Measurements from ENCODE around the gene METTL24.

The METTL24 gene

GRCh38 chr6:110329348-110329713 lies 28.8 kb downstream of the METTL24 start:
- Histone ChIP-seq H2BK5ac (ENCODE audit: low read depth, low read length, poor library complexity, severe bottlenecking) (no peak overlapping the region), H4K91ac (ENCODE audit: low read length) (peak overlapping the region; percentile 55), H3K27me3 (ENCODE audit: control insufficient read depth in 1 of 2, insufficient read depth in 1 of 2, low read length in 2 of 2) (peaks cover 0 to 2% of the 10 kb centered on the region in 2 experiments), H3K4ac (ENCODE audit: low read depth in 1 of 2, low read length in 2 of 2) (peak overlapping the region in 1 of 2 experiments; percentile 95), H3K18ac (ENCODE audit: low read depth in 1 of 2, low read length in 2 of 2) (peak overlapping the region; percentile 81 to 95), H2BK15ac (ENCODE audit: low read depth, poor library complexity, severe bottlenecking) (no peak overlapping the region), H3K9me3 (ENCODE audit: control insufficient read depth, low read length) (no peaks in the 10 kb centered on the region), H3K27ac (ENCODE audit: low read length, poor library complexity, severe bottlenecking) (no peak overlapping the region), H4K8ac (ENCODE audit: low read length) (peak overlapping the region; percentile 77), H2AFZ (ENCODE audit: low read depth, low read length) (peak overlapping the region; percentile 64), H3K79me1 (replicated peaks; ENCODE audit: low read length, poor library complexity, severe bottlenecking) (no peaks in the 10 kb centered on the region), H3K4me3 (ENCODE audit: insufficient read depth in 1 of 2, low read depth in 1 of 2, low read length in 2 of 2) (peak overlapping the region in 1 of 2 experiments; percentile 52), H3K36me3 (ENCODE audit: control insufficient read depth in 1 of 2, insufficient read depth in 2 of 2, low read depth in 1 of 2, low read length in 2 of 2) (no peaks in the 10 kb centered on the region), H3K4me2 (ENCODE audit: low read length, poor library complexity, severe bottlenecking) (peak overlapping the region; percentile 62), H3K4me1 (ENCODE audit: control insufficient read depth, insufficient read depth, low read depth, low read length) (peaks cover 11% of the 10 kb centered on the region), H3K14ac (ENCODE audit: low read length in 2 of 2) (peak overlapping the region in 1 of 2 experiments; percentile 82), H3K23ac (ENCODE audit: low read length in 2 of 2) (no peak overlapping the region), H2BK12ac (ENCODE audit: low read length in 2 of 2) (peak overlapping the region; percentile 34 to 37), H3K9ac (ENCODE audit: low read length) (peak overlapping the region; percentile 40), H2BK120ac (ENCODE audit: low read depth, low read length) (peak overlapping the region; percentile 39), H2AK5ac (ENCODE audit: low read length, severe bottlenecking) (no peak overlapping the region)
- peak; percentile 33 for DNase-seq
- 20% methylated on average over 6 of the region's 7 CpGs for WGBS

- no peak overlapping the region for H3K27ac ChIP-seq (ENCODE audit: low read length, poor library complexity, severe bottlenecking)
- peak overlapping the region; percentile 20 to 80 for H2BK12ac ChIP-seq (ENCODE audit: low read length in 2 of 2)
- peaks cover 11% of the 10 kb centered on the region for H3K4me1 ChIP-seq (ENCODE audit: control insufficient read depth, insufficient read depth, low read depth, low read length)
- H3K4me3 ChIP-seq (ENCODE audit: insufficient read depth in 1 of 2, low read depth in 1 of 2, low read length in 2 of 2): no peak overlapping the region
- no peak overlapping the region for H4K91ac ChIP-seq (ENCODE audit: low read length)
- H3K23ac ChIP-seq (ENCODE audit: low read length in 2 of 2): no peak overlapping the region
- no peaks in the 10 kb centered on the region for H3K36me3 ChIP-seq (ENCODE audit: control insufficient read depth in 1 of 2, insufficient read depth in 2 of 2, low read depth in 1 of 2, low read length in 2 of 2)
- no peak overlapping the region for H3K9ac ChIP-seq (ENCODE audit: low read length)
- peak; percentile 35 for DNase-seq
- peak overlapping the region in 1 of 2 experiments; percentile 69 for H3K18ac ChIP-seq (ENCODE audit: low read depth in 1 of 2, low read length in 2 of 2)
- no peak overlapping the region for H2AK5ac ChIP-seq (ENCODE audit: low read length, severe bottlenecking)
- H2AFZ ChIP-seq (ENCODE audit: low read depth, low read length): no peak overlapping the region
- H2BK120ac ChIP-seq (ENCODE audit: low read depth, low read length): no peak overlapping the region
- WGBS: 52% methylated on average over 2 of the region's 2 CpGs
- no peak overlapping the region for H2BK5ac ChIP-seq (ENCODE audit: low read depth, low read length, poor library complexity, severe bottlenecking)
- H3K4ac ChIP-seq (ENCODE audit: low read depth in 1 of 2, low read length in 2 of 2): peak overlapping the region in 1 of 2 experiments; percentile 2
- no peaks in the 10 kb centered on the region for H3K9me3 ChIP-seq (ENCODE audit: control insufficient read depth, low read length)
- peak overlapping the region; percentile 35 for H4K8ac ChIP-seq (ENCODE audit: low read length)
- peaks cover 0 to 6% of the 10 kb centered on the region in 2 experiments for H3K27me3 ChIP-seq (ENCODE audit: control insufficient read depth in 1 of 2, insufficient read depth in 1 of 2, low read length in 2 of 2)
- no peak overlapping the region for H3K14ac ChIP-seq (ENCODE audit: low read length in 2 of 2)
- no peaks in the 10 kb centered on the region for H3K79me1 ChIP-seq (replicated peaks; ENCODE audit: low read length, poor library complexity, severe bottlenecking)
- no peak overlapping the region for H3K4me2 ChIP-seq (ENCODE audit: low read length, poor library complexity, severe bottlenecking)
- no peak overlapping the region for H2BK15ac ChIP-seq (ENCODE audit: low read depth, poor library complexity, severe bottlenecking)
These were observed 29.9 kb downstream of the METTL24 start for GRCh38 chr6:110328259-110328658.

GRCh38 chr6:110327391-110327790 lies 30.8 kb downstream of the METTL24 start:
- Histone ChIP-seq H3K14ac (ENCODE audit: low read length in 2 of 2) (no peak overlapping the region), H4K91ac (ENCODE audit: low read length) (no peak overlapping the region), H3K9ac (ENCODE audit: low read length) (no peak overlapping the region), H3K18ac (ENCODE audit: low read depth in 1 of 2, low read length in 2 of 2) (no peak overlapping the region), H3K79me1 (replicated peaks; ENCODE audit: low read length, poor library complexity, severe bottlenecking) (no peaks in the 10 kb centered on the region), H2BK15ac (ENCODE audit: low read depth, poor library complexity, severe bottlenecking) (no peak overlapping the region), H3K36me3 (ENCODE audit: control insufficient read depth in 1 of 2, insufficient read depth in 2 of 2, low read depth in 1 of 2, low read length in 2 of 2) (no peaks in the 10 kb centered on the region), H3K4me3 (ENCODE audit: insufficient read depth in 1 of 2, low read depth in 1 of 2, low read length in 2 of 2) (no peak overlapping the region), H2BK5ac (ENCODE audit: low read depth, low read length, poor library complexity, severe bottlenecking) (no peak overlapping the region), H3K27me3 (ENCODE audit: control insufficient read depth in 1 of 2, insufficient read depth in 1 of 2, low read length in 2 of 2) (peaks cover 0 to 14% of the 10 kb centered on the region in 2 experiments), H3K23ac (ENCODE audit: low read length in 2 of 2) (no peak overlapping the region), H4K8ac (ENCODE audit: low read length) (no peak overlapping the region), H3K4me1 (ENCODE audit: control insufficient read depth, insufficient read depth, low read depth, low read length) (peaks cover 11% of the 10 kb centered on the region), H3K9me3 (ENCODE audit: control insufficient read depth, low read length) (no peaks in the 10 kb centered on the region), H2BK120ac (ENCODE audit: low read depth, low read length) (no peak overlapping the region), H3K4me2 (ENCODE audit: low read length, poor library complexity, severe bottlenecking) (no peak overlapping the region), H3K27ac (ENCODE audit: low read length, poor library complexity, severe bottlenecking) (no peak overlapping the region), H2AFZ (ENCODE audit: low read depth, low read length) (no peak overlapping the region), H3K4ac (ENCODE audit: low read depth in 1 of 2, low read length in 2 of 2) (no peak overlapping the region), H2BK12ac (ENCODE audit: low read length in 2 of 2) (no peak overlapping the region), H2AK5ac (ENCODE audit: low read length, severe bottlenecking) (no peak overlapping the region)
- DNase-seq: no peak
- WGBS: 94% methylated on average over 3 of the region's 3 CpGs

- Histone ChIP-seq H4K91ac (ENCODE audit: low read length) (peak overlapping the region; percentile 73), H3K4ac (ENCODE audit: low read depth in 1 of 2, low read length in 2 of 2) (peak overlapping the region; percentile 35 to 45), H3K4me2 (ENCODE audit: low read length, poor library complexity, severe bottlenecking) (no peak overlapping the region), H2BK120ac (ENCODE audit: low read depth, low read length) (no peak overlapping the region), H3K9me3 (ENCODE audit: control insufficient read depth, low read length) (no peaks in the 10 kb centered on the region), H3K18ac (ENCODE audit: low read depth in 1 of 2, low read length in 2 of 2) (peak overlapping the region; percentile 45 to 81), H3K27me3 (ENCODE audit: control insufficient read depth in 1 of 2, insufficient read depth in 1 of 2, low read length in 2 of 2) (peaks cover 0 to 21% of the 10 kb centered on the region in 2 experiments), H3K36me3 (ENCODE audit: control insufficient read depth in 1 of 2, insufficient read depth in 2 of 2, low read depth in 1 of 2, low read length in 2 of 2) (no peaks in the 10 kb centered on the region), H3K4me1 (ENCODE audit: control insufficient read depth, insufficient read depth, low read depth, low read length) (peaks cover 9% of the 10 kb centered on the region), H3K23ac (ENCODE audit: low read length in 2 of 2) (no peak overlapping the region), H3K14ac (ENCODE audit: low read length in 2 of 2) (no peak overlapping the region), H3K79me1 (replicated peaks; ENCODE audit: low read length, poor library complexity, severe bottlenecking) (no peaks in the 10 kb centered on the region), H2BK12ac (ENCODE audit: low read length in 2 of 2) (peak overlapping the region; percentile 14 to 19), H3K9ac (ENCODE audit: low read length) (no peak overlapping the region), H2BK15ac (ENCODE audit: low read depth, poor library complexity, severe bottlenecking) (no peak overlapping the region), H2AFZ (ENCODE audit: low read depth, low read length) (no peak overlapping the region), H2AK5ac (ENCODE audit: low read length, severe bottlenecking) (no peak overlapping the region), H3K4me3 (ENCODE audit: insufficient read depth in 1 of 2, low read depth in 1 of 2, low read length in 2 of 2) (no peak overlapping the region), H2BK5ac (ENCODE audit: low read depth, low read length, poor library complexity, severe bottlenecking) (no peak overlapping the region), H4K8ac (ENCODE audit: low read length) (peak overlapping the region; percentile 0), H3K27ac (ENCODE audit: low read length, poor library complexity, severe bottlenecking) (no peak overlapping the region)
- 96% methylated on average over 1 of the region's 2 CpGs for WGBS
- DNase-seq: no peak
These were observed 31.5 kb downstream of the METTL24 start for GRCh38 chr6:110326609-110327008.

Data from mesenchymal stem cell (in vitro differentiated cells and primary cell).